ENCODE results near the gene TMEM185B.

Gene TMEM185B

DNA sequence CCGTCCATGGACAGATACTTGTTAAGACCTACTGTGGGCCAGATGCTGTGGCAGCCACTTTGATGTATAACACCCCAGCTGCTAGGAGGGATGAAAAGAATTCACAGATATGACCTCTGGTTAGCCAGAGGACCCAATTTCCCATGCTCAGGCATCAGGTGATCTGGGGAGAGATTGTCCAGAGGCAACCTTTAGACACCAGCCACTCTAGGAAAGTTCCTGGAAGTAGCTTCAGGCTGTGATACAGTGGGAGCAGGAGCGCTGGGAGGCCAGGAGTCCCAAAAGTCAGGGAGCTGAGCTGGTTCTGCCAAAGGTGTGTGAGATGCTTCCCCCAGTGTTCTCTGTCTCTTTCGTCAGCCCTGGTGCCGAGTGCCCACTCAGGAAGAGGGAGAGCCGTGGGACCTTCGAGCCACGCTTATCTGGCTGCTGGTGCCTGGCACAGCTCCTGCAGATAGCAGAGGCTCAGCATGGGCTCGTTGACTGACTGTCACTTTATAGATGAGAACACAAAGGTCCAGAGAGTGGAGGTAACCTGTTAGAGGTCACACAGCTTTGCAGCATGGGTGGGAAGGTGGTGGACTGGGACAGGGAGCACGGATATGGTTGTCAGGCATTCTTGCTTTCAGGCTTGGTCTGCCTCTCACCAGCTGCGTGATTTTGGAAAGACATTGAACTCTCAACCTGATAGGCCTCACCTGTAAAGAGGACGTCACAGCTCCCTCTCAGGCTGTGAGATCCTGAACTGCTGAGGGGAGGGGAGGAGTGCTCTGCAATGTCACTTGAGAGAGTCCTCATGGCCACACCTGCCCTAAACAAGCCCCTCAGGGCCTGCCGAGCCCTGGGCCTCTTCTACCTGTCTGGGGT is 21.7 kb upstream of the TMEM185B start:
- no peak overlapping the region for H3K4me3 ChIP-seq (ENCODE audit: low read depth, low read length)
- DNase-seq (ENCODE audit: low read depth): no peak
- no peak for TF ChIP-seq CTCF (IDR thresholded peaks at IDR 0.05; ENCODE audit: low read depth, low read length, missing control alignments)

DNA sequence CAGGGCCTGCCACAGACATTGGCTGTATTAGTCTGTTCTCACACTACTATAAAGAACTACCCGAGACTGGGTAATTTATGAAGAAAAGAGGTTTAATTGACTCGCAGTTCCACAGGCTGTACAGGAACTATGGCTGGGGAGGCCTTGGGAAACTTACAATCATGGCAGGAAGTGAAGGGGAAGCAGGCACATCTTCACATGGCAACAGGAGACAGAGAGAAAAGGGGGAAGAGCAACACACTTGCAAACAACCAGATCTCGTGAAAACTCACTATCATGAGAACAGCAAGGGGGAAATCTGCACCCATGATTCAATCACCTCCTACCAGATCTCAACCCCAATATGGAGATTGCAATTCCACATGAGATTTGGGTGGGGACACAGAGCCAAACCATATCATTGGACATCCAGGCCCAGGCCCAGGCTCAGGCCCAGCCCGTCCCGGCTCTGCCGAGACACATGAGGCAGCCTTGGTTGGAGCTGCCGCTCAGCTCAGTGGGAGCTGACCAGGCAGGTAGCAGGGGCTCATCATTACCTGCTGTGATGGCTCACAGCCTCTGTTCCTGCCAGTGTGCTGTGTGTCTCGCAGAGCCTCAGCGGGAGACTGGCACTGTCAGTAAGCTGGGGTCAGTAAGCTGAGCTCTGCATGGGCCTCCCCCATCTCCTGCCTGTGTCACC is 20.8 kb upstream of the TMEM185B start:
- no peak for TF ChIP-seq CTCF (IDR thresholded peaks at IDR 0.05; ENCODE audit: low read depth, low read length, missing control alignments)
- H3K4me3 ChIP-seq (ENCODE audit: low read depth, low read length): no peak overlapping the region
- no peak for DNase-seq (ENCODE audit: low read depth)

- TF ChIP-seq CTCF (IDR thresholded peaks at IDR 0.05; ENCODE audit: low read depth, low read length, missing control alignments): no peak
- no peak for DNase-seq (ENCODE audit: low read depth)
- H3K4me3 ChIP-seq (ENCODE audit: low read depth, low read length): no peak overlapping the region
These were observed 20.0 kb upstream of the TMEM185B start for GRCh38 chr2:120243211-120243610.

DNA sequence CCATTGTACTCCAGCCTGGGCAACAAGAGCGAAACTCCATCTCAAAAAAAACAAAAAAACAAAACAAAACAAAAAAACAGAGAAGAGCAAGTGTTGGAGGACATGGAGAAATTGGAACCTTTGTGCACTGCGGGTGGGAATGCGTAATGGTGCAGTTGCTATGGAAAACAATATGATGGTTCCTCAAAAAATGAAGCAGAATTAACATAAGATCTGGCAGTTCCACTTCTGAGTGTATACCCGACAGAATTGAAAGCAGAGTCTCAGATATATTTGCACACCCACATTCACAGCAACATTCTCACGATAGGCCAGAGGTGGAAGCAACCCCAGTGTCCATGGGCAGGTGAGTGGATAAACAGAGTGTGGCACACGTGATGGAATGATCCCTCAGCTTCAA is 18.5 kb upstream of the TMEM185B start:
- DNase-seq (ENCODE audit: low read depth): no peak
- no peak overlapping the region for H3K4me3 ChIP-seq (ENCODE audit: low read depth, low read length)
- no peak for TF ChIP-seq CTCF (IDR thresholded peaks at IDR 0.05; ENCODE audit: low read depth, low read length, missing control alignments)

DNA sequence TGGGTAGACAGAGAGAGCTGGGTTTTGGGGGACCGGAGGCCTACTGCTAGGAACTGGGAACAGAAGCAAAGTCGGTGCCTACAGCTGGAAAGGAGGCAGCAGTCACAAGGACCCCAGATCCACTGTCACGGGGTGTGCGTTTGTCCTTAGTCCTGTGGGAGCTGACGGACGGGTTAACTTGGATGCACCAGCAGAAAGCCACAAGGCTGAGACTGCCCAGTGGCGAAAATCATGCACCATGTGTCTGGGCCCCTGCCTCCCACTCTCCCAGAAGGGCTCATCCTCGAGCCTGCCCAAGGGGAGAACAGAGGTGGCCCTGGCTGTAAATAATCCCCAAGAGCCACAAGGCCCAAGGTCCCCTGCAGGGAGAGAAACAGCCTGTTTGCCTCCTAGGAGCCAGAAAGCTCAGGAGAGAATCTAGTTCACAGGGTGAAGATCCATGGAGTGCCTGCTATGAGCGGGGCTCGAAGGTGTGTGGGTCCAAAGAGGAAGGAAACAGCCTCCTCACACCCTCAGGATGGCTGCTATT is 17.8 kb upstream of the TMEM185B start:
- H3K4me3 ChIP-seq (ENCODE audit: low read depth, low read length): no peak overlapping the region
- DNase-seq (ENCODE audit: low read depth): no peak
- TF ChIP-seq CTCF (IDR thresholded peaks at IDR 0.05; ENCODE audit: low read depth, low read length, missing control alignments): no peak

- DNase-seq (ENCODE audit: low read depth): no peak
- TF ChIP-seq CTCF (IDR thresholded peaks at IDR 0.05; ENCODE audit: low read depth, low read length, missing control alignments): no peak
These were observed 16.5 kb upstream of the TMEM185B start for GRCh38 chr2:120239488-120240287.

More at GRCh38 chr2:120239488-120240287, 16.5 kb upstream of the TMEM185B start:
- H3K4me3 ChIP-seq (ENCODE audit: low read depth, low read length): no peak overlapping the region
